IMR-90 (cell line): Measurements from ENCODE around the gene CDKN1C. TPM values are rescaled to one million over a fixed set of nuclear protein-coding genes. Genes with fewer than 3 reads are reported as not detected.

Experiments used
- ATAC-seq: fragments of 200-7000 bp; cut with Tn5 transposase; 2 replicates; pipeline ENCODE4 v1.9.1; 2020; ENCODE audit warnings: low read depth, mild to moderate bottlenecking, moderate library complexity
- BruUV-seq: library from RNA; stranded (reverse); fragments of 400-500 nt; replicated peaks from 2 replicates; lab custom pipeline; 2021; lab: Mats Ljungman, UMichigan
- CTCF ChIA-PET: fragments of 300-600 bp; formaldehyde crosslinking; extraction: SDS; loops from one replicate; lab custom pipeline; 2021; ENCODE audit warnings: antibody characterized with exemption; lab: Yijun Ruan, JAX
- POLR2A ChIA-PET: fragments of 300-600 bp; sonication (Branson Sonifier 250); formaldehyde crosslinking; loops from one replicate; lab custom pipeline; 2022; ENCODE audit warnings: antibody characterized with exemption; ENCODE audit not compliant: unreplicated experiment; lab: Charles Lee
- DNase-seq: peaks from one replicate; pipeline ENCODE4 v3.0.0; 2013
- H2AFZ ChIP-seq: replicated peaks from 2 replicates; pipeline ENCODE3; 2013; ENCODE audit warnings: low read length, mild to moderate bottlenecking; ENCODE audit not compliant: poor library complexity
- H2AK5ac ChIP-seq: 2 replicates; pipeline ENCODE4 v1.6.1; 2013; ENCODE audit warnings: low read depth, low read length, inconsistent platforms
- H2AK9ac ChIP-seq: replicated peaks from 2 replicates; pipeline ENCODE3; 2013; ENCODE audit warnings: mild to moderate bottlenecking, low read depth, low read length, moderate library complexity; ENCODE audit not compliant: poor library complexity
- H2BK120ac ChIP-seq: 2 replicates; pipeline ENCODE4 v1.6.1; 2013; ENCODE audit warnings: low read depth, low read length, inconsistent platforms
- H2BK15ac ChIP-seq: 3 replicates; pipeline ENCODE4 v1.6.1; 2013; ENCODE audit warnings: low read depth, low read length, inconsistent platforms
- H2BK20ac ChIP-seq: 2 replicates; pipeline ENCODE4 v1.6.1; 2013; ENCODE audit warnings: low read depth, mild to moderate bottlenecking, inconsistent platforms, low read length, moderate library complexity
- H2BK5ac ChIP-seq: 2 replicates; pipeline ENCODE4 v1.6.1; 2013; ENCODE audit warnings: mild to moderate bottlenecking, low read depth, low read length, inconsistent platforms; ENCODE audit not compliant: poor library complexity, severe bottlenecking
- H3K14ac ChIP-seq: replicated peaks from 2 replicates; pipeline ENCODE4 v1.6.1; 2013; ENCODE audit warnings: low read depth, low read length, inconsistent platforms
- H3K18ac ChIP-seq: 2 replicates; pipeline ENCODE4 v1.6.1; 2013; ENCODE audit warnings: low read depth, low read length, control low read depth
- H3K23ac ChIP-seq: 2 replicates; pipeline ENCODE4 v1.6.1; 2013; ENCODE audit warnings: low read depth, low read length, inconsistent platforms
- H3K27ac ChIP-seq: 2 replicates; pipeline ENCODE4 v1.5.1; 2013; ENCODE audit warnings: mild to moderate bottlenecking, control low read depth, low read length; ENCODE audit not compliant: insufficient read depth
- H3K27me3 ChIP-seq: 2 replicates; pipeline ENCODE4 v1.6.1; 2013; ENCODE audit warnings: low read length; ENCODE audit not compliant: control insufficient read depth, insufficient read depth
- H3K36me3 ChIP-seq: 2 replicates; pipeline ENCODE4 v1.6.1; 2013; ENCODE audit warnings: low read length, mixed read lengths; ENCODE audit not compliant: control insufficient read depth, insufficient read depth
- H3K4ac ChIP-seq: 2 replicates; pipeline ENCODE4 v1.6.1; 2013; ENCODE audit warnings: low read depth, low read length, inconsistent platforms
- H3K4me1 ChIP-seq: 2 replicates; pipeline ENCODE4 v1.6.1; 2013; ENCODE audit warnings: low read length, mixed read lengths; ENCODE audit not compliant: control insufficient read depth, insufficient read depth
- H3K4me2 ChIP-seq: 2 replicates; pipeline ENCODE4 v1.6.1; 2013; ENCODE audit warnings: low read depth, mild to moderate bottlenecking, control low read depth, low read length, moderate library complexity
- H3K4me3 ChIP-seq: 2 replicates; pipeline ENCODE4 v1.5.1; 2013; ENCODE audit warnings: low read depth, mild to moderate bottlenecking, control low read depth, low read length, moderate library complexity; ENCODE audit not compliant: insufficient read depth
- H3K56ac ChIP-seq: 2 replicates; pipeline ENCODE4 v1.6.1; 2013; ENCODE audit warnings: low read length, inconsistent platforms; ENCODE audit not compliant: insufficient read depth; ENCODE audit errors: extremely low read depth
- H3K79me1 ChIP-seq, 2 experiments: 2 replicates each; pipeline ENCODE4 v1.6.1; 2013; ENCODE audit warnings: low read length in 2 of 2, inconsistent platforms in 1 of 2, low read depth in 1 of 2
- H3K9ac ChIP-seq: 2 replicates; pipeline ENCODE4 v1.6.1; 2013; ENCODE audit warnings: low read depth, low read length, control low read depth
- H3K9me1 ChIP-seq: 2 replicates; pipeline ENCODE4 v1.6.1; 2013; ENCODE audit warnings: low read length, inconsistent platforms; ENCODE audit not compliant: insufficient read depth
- H3K9me3 ChIP-seq: 2 replicates; pipeline ENCODE4 v1.6.1; 2013; ENCODE audit warnings: low read length; ENCODE audit not compliant: control insufficient read depth, insufficient read depth
- H4K20me1 ChIP-seq: 2 replicates; pipeline ENCODE4 v1.6.1; 2013; ENCODE audit warnings: low read length, inconsistent platforms; ENCODE audit not compliant: insufficient read depth
- H4K5ac ChIP-seq: 2 replicates; pipeline ENCODE4 v1.6.1; 2013; ENCODE audit warnings: mild to moderate bottlenecking, low read depth, low read length, control low read depth
- H4K8ac ChIP-seq, 2 experiments: 2 replicates each; pipeline ENCODE4 v1.6.1; 2013; ENCODE audit warnings: low read depth in 2 of 2, low read length in 2 of 2, control low read depth in 1 of 2, inconsistent platforms in 1 of 2
- H4K91ac ChIP-seq: 2 replicates; pipeline ENCODE4 v1.6.1; 2013; ENCODE audit warnings: low read depth, low read length, inconsistent platforms; ENCODE audit not compliant: insufficient read depth
- CEBPB ChIP-seq: IDR thresholded peaks from 2 replicates; pipeline ENCODE4 v1.6.1; 2012; ENCODE audit warnings: low read depth, low read length, improper control_type of control experiment
- POLR2A ChIP-seq: IDR thresholded peaks from 2 replicates; pipeline ENCODE4 v1.6.1; 2012; ENCODE audit warnings: mild to moderate bottlenecking, low read depth, low read length
- RCOR1 ChIP-seq: IDR thresholded peaks from 2 replicates; pipeline ENCODE4 v1.6.1; 2012; ENCODE audit warnings: mild to moderate bottlenecking, low read length, improper control_type of control experiment; ENCODE audit not compliant: insufficient replicate concordance
- WGBS, 2 experiments: methylation state at CpG; one replicate each; pipeline versions ENCODE4 v1.1.5 to v1.1.7; 2013; ENCODE audit warnings: missing lambda C conversion rate in 2 of 2; ENCODE audit not compliant: insufficient read length in 1 of 2; ENCODE audit errors: extremely low coverage in 2 of 2; 5-methylcytosine and 5-hydroxymethylcytosine counted together
- dilution Hi-C: fragments of 300-500 bp; cut with HindIII; formaldehyde crosslinking; loops from one replicate; pipeline ENCODE4 v1.14.3; 2018; ENCODE audit warnings: low sequenced_read_pairs; ENCODE audit not compliant: unreplicated experiment
- in situ Hi-C: fragments of 300-500 bp; cut with MboI; formaldehyde crosslinking; loops from 3 replicates; pipeline ENCODE4 v1.14.3; 2019; ENCODE audit warnings: low sequenced_read_pairs, inconsistent platforms, mixed read lengths
- intact Hi-C: fragments of 100-400 bp; cut with micrococcal nuclease; formaldehyde crosslinking; loops from 2 replicates; pipeline ENCODE4 v1.10.0; 2022
- polyA plus RNA-seq, 3 experiments: library from polyadenylated mRNA; depleted of rRNA; stranded (reverse); fragments of >200 nt; gene quantifications; 2 replicates each; pipeline ENCODE4 v1.2.3, GENCODE V29; 2012; ENCODE audit warnings: low replicate concordance in 1 of 3
- total RNA-seq: library from RNA; depleted of rRNA; stranded (reverse); fragments of >200 nt; gene quantifications from 2 replicates; pipeline ENCODE4 v1.2.3, GENCODE V29; 2012
- TF ChIP-seq, protein P1 (sequence below): conservative IDR thresholded peaks from 2 replicates; pipeline ENCODE4 v1.5.1; 2012; ENCODE audit warnings: mild to moderate bottlenecking, low read depth, low read length, improper control_type of control experiment

The CDKN1C gene
- total and polyA plus RNA-seq, 2 of the 4 experiments (the other 2 are of a cell fraction) = 1.6 to 3.0 TPM

DNA sequence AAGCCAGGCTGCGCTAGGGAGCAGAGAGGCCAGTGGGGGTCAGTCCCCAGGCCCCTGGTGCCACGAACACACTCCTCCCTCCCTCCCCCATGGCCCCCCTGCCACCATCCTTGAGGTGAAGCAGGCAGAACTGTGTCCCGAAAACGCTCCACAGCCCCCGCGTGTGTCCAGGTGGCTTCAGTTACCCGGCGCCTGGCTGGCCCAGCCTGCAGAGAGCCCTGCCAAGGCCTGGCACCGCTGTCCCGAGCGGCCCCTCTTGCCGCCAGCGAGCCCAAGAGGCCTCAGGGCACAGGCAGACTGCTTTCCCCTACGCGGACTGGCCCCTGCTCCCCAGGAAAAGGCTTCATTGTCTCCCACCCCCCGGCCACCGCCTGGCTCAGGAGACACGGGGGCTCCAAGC, 27.7 kb downstream of the CDKN1C start:
- Histone ChIP-seq H3K27me3 (peaks cover 64% of the 10 kb centered on the region), H3K4me2 (no peak overlapping the region), H3K14ac (no peak overlapping the region), H3K4me3 (no peak overlapping the region), H3K9me3 (no peaks in the 10 kb centered on the region), H3K56ac (no peak overlapping the region), H2BK120ac (no peak overlapping the region), H2AFZ (no peak overlapping the region), H2BK5ac (no peak overlapping the region), H3K4me1 (peaks cover 2% of the 10 kb centered on the region; the same call in 1 of the 2 replicates), H4K5ac (no peak overlapping the region), H2BK20ac (no peak overlapping the region), H2AK5ac (no peak overlapping the region), H3K23ac (no peak overlapping the region), H3K18ac (no peak overlapping the region), H2BK15ac (no peak overlapping the region), H3K4ac (no peak overlapping the region), H3K9me1 (no peaks in the 10 kb centered on the region), H3K79me1 (no peaks in the 10 kb centered on the region), H3K9ac (no peak overlapping the region), H4K20me1 (no peaks in the 10 kb centered on the region), H3K27ac (no peak overlapping the region), H3K36me3 (no peaks in the 10 kb centered on the region), H2AK9ac (no peak overlapping the region), H4K8ac (no peak overlapping the region), H4K91ac (no peak overlapping the region)
- no TSS peak for BruUV-seq
- DNase-seq (no peak), ATAC-seq (no peak)
- dilution Hi-C loops (no loop called here), intact Hi-C loops (no loop called here), in situ Hi-C loops (no loop called here)
- TF ChIP-seq RCOR1 (no peak), POLR2A (no peak), CEBPB (no peak)
- TF ChIP-seq, protein P1, sequence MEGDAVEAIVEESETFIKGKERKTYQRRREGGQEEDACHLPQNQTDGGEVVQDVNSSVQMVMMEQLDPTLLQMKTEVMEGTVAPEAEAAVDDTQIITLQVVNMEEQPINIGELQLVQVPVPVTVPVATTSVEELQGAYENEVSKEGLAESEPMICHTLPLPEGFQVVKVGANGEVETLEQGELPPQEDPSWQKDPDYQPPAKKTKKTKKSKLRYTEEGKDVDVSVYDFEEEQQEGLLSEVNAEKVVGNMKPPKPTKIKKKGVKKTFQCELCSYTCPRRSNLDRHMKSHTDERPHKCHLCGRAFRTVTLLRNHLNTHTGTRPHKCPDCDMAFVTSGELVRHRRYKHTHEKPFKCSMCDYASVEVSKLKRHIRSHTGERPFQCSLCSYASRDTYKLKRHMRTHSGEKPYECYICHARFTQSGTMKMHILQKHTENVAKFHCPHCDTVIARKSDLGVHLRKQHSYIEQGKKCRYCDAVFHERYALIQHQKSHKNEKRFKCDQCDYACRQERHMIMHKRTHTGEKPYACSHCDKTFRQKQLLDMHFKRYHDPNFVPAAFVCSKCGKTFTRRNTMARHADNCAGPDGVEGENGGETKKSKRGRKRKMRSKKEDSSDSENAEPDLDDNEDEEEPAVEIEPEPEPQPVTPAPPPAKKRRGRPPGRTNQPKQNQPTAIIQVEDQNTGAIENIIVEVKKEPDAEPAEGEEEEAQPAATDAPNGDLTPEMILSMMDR = no peak
- CTCF ChIA-PET = no interaction called here
- WGBS, 2 experiments = 41% methylated on average over 14 of the region's 18 CpGs; no CpG with 5 or more reads in 1 of the 2 experiments
- POLR2A ChIA-PET = no interaction called here
